Neural progenitor cell (in vitro differentiated cells): ENCODE results near the gene MTHFSD. TPM values are rescaled to one million over a fixed set of nuclear protein-coding genes. Genes with fewer than 3 reads are reported as not detected.

ENCODE experiments used
- DNase-seq: peaks from one replicate; pipeline ENCODE4 v3.0.0-alpha.2; 2016; ENCODE audit warnings: low spot score
- H2AFZ ChIP-seq: fragments of 200-600 bp; sonication (generic); replicated peaks from 2 replicates; pipeline ENCODE4 v1.6.1; 2016; ENCODE audit warnings: antibody characterized with exemption
- H3F3A ChIP-seq: fragments of 200-600 bp; sonication (generic); 2 replicates; pipeline ENCODE4 v1.6.1; 2016; ENCODE audit warnings: antibody characterized with exemption, low read depth
- H3K27ac ChIP-seq: fragments of 200-600 bp; sonication (generic); 2 replicates; pipeline ENCODE4 v1.5.1; 2016; ENCODE audit warnings: mild to moderate bottlenecking
- H3K27me3 ChIP-seq: fragments of 200-600 bp; sonication (generic); 2 replicates; pipeline ENCODE4 v1.6.1; 2016; ENCODE audit warnings: mild to moderate bottlenecking, moderate library complexity
- H3K36me3 ChIP-seq: fragments of 200-600 bp; sonication (generic); 2 replicates; pipeline ENCODE4 v1.5.1; 2016
- H3K4me1 ChIP-seq: fragments of 200-600 bp; sonication (generic); 2 replicates; pipeline ENCODE4 v1.6.1; 2016; ENCODE audit warnings: mixed run types
- H3K4me2 ChIP-seq: fragments of 200-600 bp; sonication (generic); 2 replicates; pipeline ENCODE4 v1.6.1; 2016
- H3K4me3 ChIP-seq: fragments of 200-600 bp; sonication (generic); 2 replicates; pipeline ENCODE4 v1.5.1; 2016
- H3K79me2 ChIP-seq: fragments of 200-600 bp; sonication (generic); 2 replicates; pipeline ENCODE4 v1.6.1; 2016; ENCODE audit warnings: low read depth
- H3K9ac ChIP-seq: fragments of 200-600 bp; sonication (generic); 2 replicates; pipeline ENCODE4 v1.6.1; 2016
- H3K9me3 ChIP-seq: fragments of 200-600 bp; sonication (generic); 2 replicates; pipeline ENCODE4 v1.5.1; 2016; ENCODE audit warnings: low read depth
- H4K20me1 ChIP-seq: fragments of 200-600 bp; sonication (generic); 2 replicates; pipeline ENCODE4 v1.6.1; 2016; ENCODE audit warnings: low read depth
- H3K27ac Mint-ChIP-seq: 3 replicates; pipeline ENCODE4 v1.8.0; 2021; ENCODE audit warnings: mixed read lengths
- H3K27me3 Mint-ChIP-seq: 2 replicates; pipeline ENCODE4 v1.8.0; 2022; ENCODE audit warnings: low read depth, mild to moderate bottlenecking, inconsistent platforms, moderate library complexity, mixed read lengths; ENCODE audit not compliant: insufficient read depth
- H3K36me3 Mint-ChIP-seq: 3 replicates; pipeline ENCODE4 v1.8.0; 2021; ENCODE audit warnings: mixed read lengths
- H3K4me1 Mint-ChIP-seq: 3 replicates; pipeline ENCODE4 v1.8.0; 2021; ENCODE audit warnings: mixed read lengths
- H3K4me3 Mint-ChIP-seq: 3 replicates; pipeline ENCODE4 v1.8.0; 2021; ENCODE audit warnings: mild to moderate bottlenecking, moderate library complexity, mixed read lengths
- H3K9me3 Mint-ChIP-seq: 3 replicates; pipeline ENCODE4 v1.8.0; 2020; ENCODE audit warnings: mixed read lengths
- CTCF ChIP-seq: fragments of 200-600 bp; sonication (generic); IDR thresholded peaks from 2 replicates; pipeline ENCODE4 v1.5.1; 2017; ENCODE audit warnings: antibody characterized with exemption, mild to moderate bottlenecking
- EZH2 ChIP-seq: fragments of 200-600 bp; sonication (generic); IDR thresholded peaks from 2 replicates; pipeline ENCODE4 v1.6.1; 2017; ENCODE audit warnings: antibody characterized with exemption, mild to moderate bottlenecking, moderate library complexity
- EZH2phosphoT487 ChIP-seq: fragments of 200-600 bp; sonication (generic); IDR thresholded peaks from 2 replicates; pipeline ENCODE4 v1.6.1; 2017; ENCODE audit warnings: antibody characterized with exemption
- total RNA-seq: library from RNA; depleted of rRNA; stranded (reverse); fragments of >200 nt; gene quantifications from 2 replicates; pipeline ENCODE4 v1.2.3, GENCODE V29; 2015; ENCODE audit warnings: low replicate concordance

MTHFSD gene
- total RNA-seq, 1 donor from 2014 or later = 17.4 TPM

GRCh38 chr16:86559802-86560305, 4.8 kb upstream of the MTHFSD start:
- no peak overlapping the region for H3K4me3 Mint-ChIP-seq
- no peak for DNase-seq
- H3K4me1 ChIP-seq = peaks cover 6% of the 10 kb centered on the region
- H3K4me3 ChIP-seq = no peak overlapping the region
- no peak overlapping the region for H2AFZ ChIP-seq
- no peak for TF ChIP-seq EZH2phosphoT487
- no peak for TF ChIP-seq CTCF
- TF ChIP-seq EZH2 = no peak
- H3K27me3 ChIP-seq = peaks cover 32% of the 10 kb centered on the region
- H3K36me3 Mint-ChIP-seq = no peaks in the 10 kb centered on the region
- no peaks in the 10 kb centered on the region for H3K9me3 ChIP-seq
- H3F3A ChIP-seq = peaks cover 7% of the 10 kb centered on the region
- no peak overlapping the region for H3K27ac ChIP-seq
- H3K9ac ChIP-seq = no peak overlapping the region
- no peak overlapping the region for H3K4me2 ChIP-seq
- H3K79me2 ChIP-seq = no peaks in the 10 kb centered on the region
- H3K4me1 Mint-ChIP-seq = peaks cover 26% of the 10 kb centered on the region
- no peaks in the 10 kb centered on the region for H3K9me3 Mint-ChIP-seq
- peaks cover 9% of the 10 kb centered on the region for H4K20me1 ChIP-seq
- peaks cover 23% of the 10 kb centered on the region for H3K27me3 Mint-ChIP-seq
- H3K27ac Mint-ChIP-seq = no peak overlapping the region
- no peaks in the 10 kb centered on the region for H3K36me3 ChIP-seq

GRCh38 chr16:86558355-86559193, 3.5 kb upstream of the MTHFSD start:
- no peak overlapping the region for H2AFZ ChIP-seq
- no peak overlapping the region for H3K4me2 ChIP-seq
- no peaks in the 10 kb centered on the region for H3K9me3 Mint-ChIP-seq

GRCh38 chr16:86557587-86557986, 2.6 kb upstream of the MTHFSD start:
- Histone ChIP-seq H3K9me3 (no peaks in the 10 kb centered on the region), H3K4me1 (no peaks in the 10 kb centered on the region), H3F3A (no peaks in the 10 kb centered on the region), H3K27me3 (peaks cover 13% of the 10 kb centered on the region), H4K20me1 (no peaks in the 10 kb centered on the region), H3K9ac (no peak overlapping the region), H3K4me2 (no peak overlapping the region), H3K79me2 (peaks cover 15% of the 10 kb centered on the region), H3K36me3 (no peaks in the 10 kb centered on the region), H3K4me3 (no peak overlapping the region), H3K27ac (no peak overlapping the region), H2AFZ (no peak overlapping the region)
- Mint-ChIP-seq H3K9me3 (no peaks in the 10 kb centered on the region), H3K27me3 (peaks cover 14% of the 10 kb centered on the region), H3K27ac (no peak overlapping the region), H3K4me1 (peaks cover 21% of the 10 kb centered on the region), H3K4me3 (no peak overlapping the region), H3K36me3 (no peaks in the 10 kb centered on the region)
- no peak for TF ChIP-seq EZH2phosphoT487
- TF ChIP-seq EZH2 = no peak
- TF ChIP-seq CTCF = no peak
- no peak for DNase-seq

More at GRCh38 chr16:86558355-86559193, 3.5 kb upstream of the MTHFSD start:
- peaks cover 15% of the 10 kb centered on the region for H3K27me3 Mint-ChIP-seq
- TF ChIP-seq CTCF = no peak
- TF ChIP-seq EZH2 = no peak
- TF ChIP-seq EZH2phosphoT487 = no peak
- H3K36me3 Mint-ChIP-seq = no peaks in the 10 kb centered on the region
- Histone ChIP-seq H3K79me2 (peaks cover 13% of the 10 kb centered on the region), H3K9me3 (no peaks in the 10 kb centered on the region), H3K4me3 (no peak overlapping the region), H3K27ac (no peak overlapping the region), H4K20me1 (no peaks in the 10 kb centered on the region), H3K9ac (no peak overlapping the region), H3K36me3 (no peaks in the 10 kb centered on the region), H3K4me1 (no peaks in the 10 kb centered on the region), H3F3A (peaks cover 7% of the 10 kb centered on the region), H3K27me3 (peaks cover 20% of the 10 kb centered on the region)
- DNase-seq = no peak
- no peak overlapping the region for H3K4me3 Mint-ChIP-seq
- peaks cover 28% of the 10 kb centered on the region for H3K4me1 Mint-ChIP-seq
- H3K27ac Mint-ChIP-seq = no peak overlapping the region
